Adrenal gland (tissue), 5 donors: ENCODE measurements around the gene TMEM151B.

Experiments used
- CTCF ChIP-seq, 6 experiments: fragments of 450-650 bp in 4 of 6; fragments of 200-600 bp in 2 of 6; sonication (generic) in 1 of 6; IDR thresholded peaks; 1 replicate in 5 of 6; 2 replicates in 1 of 6; pipeline versions ENCODE4 v1.5.1 to v1.8.0; 2016 to 2021; ENCODE audit warnings: antibody characterized with exemption in 6 of 6, mild to moderate bottlenecking in 2 of 6, moderate library complexity in 1 of 6
- POLR2A ChIP-seq, 2 donors: fragments of 450-650 bp; IDR thresholded peaks; one replicate each; pipeline ENCODE4 v1.6.1; 2017; ENCODE audit warnings: antibody characterized with exemption in 2 of 2, mild to moderate bottlenecking in 2 of 2, moderate library complexity in 1 of 2
- donor health status: DM: no; HTN: no; CAD: no.

GRCh38 chr6:44329858-44330257 is 59.6 kb downstream of the TMEM151B start:
- TF ChIP-seq CTCF (IDR thresholded peaks at IDR 0.05) = no peak
- no peak for TF ChIP-seq POLR2A (IDR thresholded peaks at IDR 0.05)
